GM23338 (cell line): ENCODE data around the gene FEM1A. TPM values are rescaled to one million over a fixed set of nuclear protein-coding genes. Genes with fewer than 3 reads are reported as not detected.

Experiments used
- ATAC-seq: fragments of 200-7000 bp; cut with Tn5 transposase; 3 replicates; pipeline ENCODE4 v1.9.1; 2020
- DNase-seq: peaks from one replicate; pipeline ENCODE4 v3.0.0-alpha.2; 2015; ENCODE audit warnings: low spot score
- H2AFZ ChIP-seq: fragments of 200-600 bp; sonication (generic); 2 replicates; pipeline ENCODE4 v1.8.0; 2016; ENCODE audit warnings: antibody characterized with exemption, mild to moderate bottlenecking, moderate library complexity
- H3F3A ChIP-seq: fragments of 200-600 bp; sonication (generic); replicated peaks from 2 replicates; pipeline ENCODE4 v1.8.0; 2017; ENCODE audit warnings: antibody characterized with exemption, mixed run types, low read depth
- H3K27ac ChIP-seq: fragments of 200-600 bp; sonication (generic); 2 replicates; pipeline ENCODE4 v1.6.1; 2016; ENCODE audit warnings: low read depth
- H3K27me3 ChIP-seq: fragments of 200-600 bp; sonication (generic); 2 replicates; pipeline ENCODE4 v1.8.0; 2016; ENCODE audit warnings: mild to moderate bottlenecking, mixed run types, moderate library complexity; ENCODE audit not compliant: insufficient read depth
- H3K36me3 ChIP-seq: fragments of 200-600 bp; sonication (generic); 2 replicates; pipeline ENCODE4 v1.8.0; 2016; ENCODE audit warnings: mild to moderate bottlenecking; ENCODE audit not compliant: insufficient read depth
- H3K4me1 ChIP-seq: fragments of 200-600 bp; sonication (generic); 2 replicates; pipeline ENCODE4 v1.8.0; 2016; ENCODE audit warnings: mild to moderate bottlenecking, moderate library complexity; ENCODE audit not compliant: insufficient read depth
- H3K4me2 ChIP-seq: fragments of 200-600 bp; sonication (generic); 2 replicates; pipeline ENCODE4 v1.7.1; 2017; ENCODE audit warnings: mixed run types
- H3K4me3 ChIP-seq: fragments of 200-600 bp; sonication (generic); 2 replicates; pipeline ENCODE4 v1.6.1; 2016; ENCODE audit warnings: mixed run types
- H3K79me2 ChIP-seq: fragments of 200-600 bp; sonication (generic); replicated peaks from 2 replicates; pipeline ENCODE4 v1.8.0; 2017; ENCODE audit warnings: mild to moderate bottlenecking; ENCODE audit not compliant: insufficient read depth
- H3K9me2 ChIP-seq: fragments of 200-600 bp; sonication (generic); 2 replicates; pipeline ENCODE4 v1.8.0; 2017; ENCODE audit not compliant: insufficient read depth
- H4K20me1 ChIP-seq: fragments of 200-600 bp; sonication (generic); replicated peaks from 2 replicates; pipeline ENCODE4 v1.8.0; 2017; ENCODE audit warnings: mild to moderate bottlenecking; ENCODE audit not compliant: insufficient read depth
- H3K27ac Mint-ChIP-seq: 2 replicates; pipeline ENCODE4 v1.8.0; 2020; ENCODE audit warnings: inconsistent platforms, mild to moderate bottlenecking, moderate library complexity, mixed read lengths
- H3K27me3 Mint-ChIP-seq: 3 replicates; pipeline ENCODE4 v1.8.0; 2022; ENCODE audit warnings: low read depth, mild to moderate bottlenecking, moderate library complexity, mixed read lengths, inconsistent platforms; ENCODE audit not compliant: insufficient read depth, poor library complexity
- H3K36me3 Mint-ChIP-seq: 3 replicates; pipeline ENCODE4 v1.8.0; 2021; ENCODE audit warnings: low read depth, mild to moderate bottlenecking, inconsistent platforms, moderate library complexity, mixed read lengths
- H3K4me1 Mint-ChIP-seq: 3 replicates; pipeline ENCODE4 v1.8.0; 2020; ENCODE audit warnings: mild to moderate bottlenecking, inconsistent platforms, mixed read lengths
- H3K4me3 Mint-ChIP-seq: 3 replicates; pipeline ENCODE4 v1.8.0; 2021; ENCODE audit warnings: moderate library complexity, mild to moderate bottlenecking, inconsistent platforms, mixed read lengths
- H3K9me3 Mint-ChIP-seq: 3 replicates; pipeline ENCODE4 v1.8.0; 2020; ENCODE audit warnings: moderate library complexity, mild to moderate bottlenecking, inconsistent platforms, mixed read lengths
- EZH2 ChIP-seq: fragments of 200-600 bp; sonication (generic); IDR thresholded peaks from one replicate; pipeline ENCODE4 v1.8.0; 2017; ENCODE audit warnings: antibody characterized with exemption, mild to moderate bottlenecking, low read depth; ENCODE audit not compliant: unreplicated experiment
- NANOG ChIP-seq: IDR thresholded peaks from 2 replicates; pipeline ENCODE4 v1.6.1; 2016; ENCODE audit warnings: antibody characterized with exemption, borderline replicate concordance
- POLR2AphosphoS5 ChIP-seq: IDR thresholded peaks from 2 replicates; pipeline ENCODE4 v1.6.1; 2016; ENCODE audit warnings: antibody characterized with exemption, low read depth
- ZNF114 ChIP-seq: fragments of 250-450 bp; sonication (Bioruptor Pico); IDR thresholded peaks from 2 replicates; pipeline ENCODE4 v1.5.0; 2020; ENCODE audit warnings: mild to moderate bottlenecking, moderate library complexity
- ZNF331 ChIP-seq: fragments of 250-450 bp; sonication (Bioruptor Pico); IDR thresholded peaks from 2 replicates; pipeline ENCODE4 v1.5.0; 2020; ENCODE audit warnings: low read depth, mild to moderate bottlenecking, moderate library complexity
- polyA plus RNA-seq: library from polyadenylated mRNA; unstranded; fragments of >200 nt; fragmentation: Nextera tagmentation; extraction: Ambion mirVana; gene quantifications from 2 replicates; pipeline ENCODE4 v1.2.1, GENCODE V29; 2016
- total RNA-seq: library from RNA; depleted of rRNA; stranded (reverse); fragments of >200 nt; shearing (Covaris generic); gene quantifications from 2 replicates; pipeline ENCODE4 v1.2.3, GENCODE V29; 2014
- TF ChIP-seq, protein P1 (sequence below), 2 experiments: fragments of 200-600 bp in 1 of 2; sonication (generic) in 1 of 2; conservative IDR thresholded peaks; 2 replicates each; pipeline versions ENCODE4 v1.5.1 to v1.6.1; 2016 to 2017; ENCODE audit warnings: antibody characterized with exemption in 2 of 2, low read depth in 2 of 2, mild to moderate bottlenecking in 2 of 2, moderate library complexity in 1 of 2
- TF ChIP-seq, protein P2 (sequence below): IDR thresholded peaks from one replicate; pipeline ENCODE4 v1.6.1; 2018; ENCODE audit warnings: antibody characterized with exemption; ENCODE audit not compliant: unreplicated experiment
- TF ChIP-seq, protein P3 (sequence below): IDR thresholded peaks from 2 replicates; pipeline ENCODE4 v1.6.1; 2016; ENCODE audit warnings: antibody characterized with exemption

FEM1A gene
- total and polyA plus RNA-seq, 2 experiments from 2014 or later = 0.87 to 16.5 TPM

DNA sequence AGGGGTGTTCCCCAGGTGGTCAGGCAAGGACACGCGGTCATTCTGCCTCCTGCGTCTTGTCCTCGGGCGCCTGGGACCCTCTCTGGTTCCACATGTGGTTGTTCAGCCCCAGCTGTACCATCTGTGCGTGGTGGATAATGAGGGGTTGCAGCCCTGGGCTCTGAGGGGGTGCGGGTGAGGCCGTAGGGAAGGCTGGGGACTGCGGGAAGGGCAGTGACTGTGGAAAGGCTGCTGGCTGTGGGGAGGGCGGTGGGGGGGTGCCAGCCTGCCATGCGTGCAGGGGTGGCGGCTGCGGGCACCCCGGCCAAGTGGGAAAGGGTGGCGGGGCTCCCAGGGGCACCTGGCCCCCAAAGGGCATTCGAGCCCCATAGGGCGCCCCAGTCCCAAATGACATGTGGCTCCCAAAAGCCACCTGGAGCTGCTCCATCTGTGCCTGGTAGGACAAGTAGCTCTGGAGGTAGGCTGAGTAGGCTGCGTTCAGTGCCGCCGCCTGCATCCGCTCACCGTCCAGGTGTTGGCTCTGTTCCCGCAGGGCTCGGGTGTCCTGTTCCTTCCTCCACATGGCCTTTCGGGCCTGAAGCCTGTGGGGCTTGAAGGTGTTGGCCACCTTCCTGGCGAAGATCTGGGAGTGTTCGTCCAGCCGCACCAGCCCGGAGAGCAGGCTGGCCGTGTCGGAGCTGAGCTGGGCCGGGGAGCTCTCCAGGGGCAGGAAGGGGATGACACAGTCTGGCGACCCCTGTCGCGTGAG, 24.8 kb downstream of the FEM1A start:
- Histone ChIP-seq H2AFZ (peak overlapping the region; percentile 94), H3K27me3 (peaks cover 5% of the 10 kb centered on the region; the same call in 1 of the 2 replicates), H3K4me2 (no peak overlapping the region), H3K4me3 (no peak overlapping the region), H4K20me1 (no peaks in the 10 kb centered on the region), H3K9me2 (peaks cover 5% of the 10 kb centered on the region; the same call in 1 of the 2 replicates), H3F3A (no peaks in the 10 kb centered on the region; the same call in 1 of the 2 replicates), H3K4me1 (no peaks in the 10 kb centered on the region), H3K36me3 (no peaks in the 10 kb centered on the region), H3K79me2 (no peaks in the 10 kb centered on the region), H3K27ac (no peak overlapping the region)
- Mint-ChIP-seq H3K36me3 (peaks cover 6% of the 10 kb centered on the region; the same call in 2 of the 3 replicates), H3K4me1 (no peaks in the 10 kb centered on the region; the same call in 2 of the 3 replicates), H3K27me3 (peaks cover 29% of the 10 kb centered on the region), H3K9me3 (peaks cover 20% of the 10 kb centered on the region), H3K27ac (no peak overlapping the region), H3K4me3 (no peak overlapping the region)
- DNase-seq (no peak), ATAC-seq (no peak)
- TF ChIP-seq, protein P1, sequence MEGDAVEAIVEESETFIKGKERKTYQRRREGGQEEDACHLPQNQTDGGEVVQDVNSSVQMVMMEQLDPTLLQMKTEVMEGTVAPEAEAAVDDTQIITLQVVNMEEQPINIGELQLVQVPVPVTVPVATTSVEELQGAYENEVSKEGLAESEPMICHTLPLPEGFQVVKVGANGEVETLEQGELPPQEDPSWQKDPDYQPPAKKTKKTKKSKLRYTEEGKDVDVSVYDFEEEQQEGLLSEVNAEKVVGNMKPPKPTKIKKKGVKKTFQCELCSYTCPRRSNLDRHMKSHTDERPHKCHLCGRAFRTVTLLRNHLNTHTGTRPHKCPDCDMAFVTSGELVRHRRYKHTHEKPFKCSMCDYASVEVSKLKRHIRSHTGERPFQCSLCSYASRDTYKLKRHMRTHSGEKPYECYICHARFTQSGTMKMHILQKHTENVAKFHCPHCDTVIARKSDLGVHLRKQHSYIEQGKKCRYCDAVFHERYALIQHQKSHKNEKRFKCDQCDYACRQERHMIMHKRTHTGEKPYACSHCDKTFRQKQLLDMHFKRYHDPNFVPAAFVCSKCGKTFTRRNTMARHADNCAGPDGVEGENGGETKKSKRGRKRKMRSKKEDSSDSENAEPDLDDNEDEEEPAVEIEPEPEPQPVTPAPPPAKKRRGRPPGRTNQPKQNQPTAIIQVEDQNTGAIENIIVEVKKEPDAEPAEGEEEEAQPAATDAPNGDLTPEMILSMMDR (conservative IDR thresholded peaks at IDR 0.05; ENCODE audit: low read depth in 2 of 2) = 0 out of 4 replicates have a peak, but pooled peaks of 1 of the 2 experiments have one; percentile 4
- TF ChIP-seq NANOG = no peak
- 0 out of 2 replicates have a peak, but pooled peaks have one; percentile 7 for TF ChIP-seq POLR2AphosphoS5

DNA sequence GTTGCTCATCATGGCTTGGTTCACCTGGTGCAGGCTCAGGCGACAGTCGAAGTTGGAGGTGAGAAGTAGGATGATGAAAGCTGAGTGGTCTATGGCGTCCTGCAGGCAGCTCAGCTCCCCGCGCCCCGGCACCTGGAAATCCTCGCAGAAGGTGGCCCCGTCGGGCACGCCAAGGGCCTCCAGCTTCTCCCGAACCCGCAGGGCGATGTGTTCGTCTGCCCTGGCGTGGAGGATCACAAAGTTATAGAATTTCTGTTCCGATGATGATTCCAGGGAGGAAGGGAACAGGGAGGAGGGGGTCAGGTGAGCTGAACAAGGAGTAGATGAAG, 25.4 kb downstream of the FEM1A start:
- Mint-ChIP-seq H3K36me3 (peaks cover 6% of the 10 kb centered on the region; the same call in 2 of the 3 replicates), H3K27me3 (peaks cover 27% of the 10 kb centered on the region), H3K27ac (no peak overlapping the region), H3K4me3 (no peak overlapping the region), H3K9me3 (peaks cover 17% of the 10 kb centered on the region), H3K4me1 (no peaks in the 10 kb centered on the region; the same call in 2 of the 3 replicates)
- ATAC-seq (no peak), DNase-seq (no peak)
- peaks cover 5% of the 10 kb centered on the region; the same call in 1 of the 2 replicates for H3K27me3 ChIP-seq
- H3K9me2 ChIP-seq = peaks cover 5% of the 10 kb centered on the region; the same call in 1 of the 2 replicates
- H2AFZ ChIP-seq = peak overlapping the region; percentile 94
- no peaks in the 10 kb centered on the region for H4K20me1 ChIP-seq
- no peaks in the 10 kb centered on the region for H3K36me3 ChIP-seq
- H3F3A ChIP-seq = no peaks in the 10 kb centered on the region; the same call in 1 of the 2 replicates
- no peaks in the 10 kb centered on the region for H3K79me2 ChIP-seq
- H3K4me2 ChIP-seq = no peak overlapping the region
- H3K4me1 ChIP-seq = no peaks in the 10 kb centered on the region
- H3K27ac ChIP-seq = no peak overlapping the region
- H3K4me3 ChIP-seq = no peak overlapping the region
- no peak for TF ChIP-seq EZH2
- TF ChIP-seq ZNF114 = no peak
- TF ChIP-seq, protein P2, sequence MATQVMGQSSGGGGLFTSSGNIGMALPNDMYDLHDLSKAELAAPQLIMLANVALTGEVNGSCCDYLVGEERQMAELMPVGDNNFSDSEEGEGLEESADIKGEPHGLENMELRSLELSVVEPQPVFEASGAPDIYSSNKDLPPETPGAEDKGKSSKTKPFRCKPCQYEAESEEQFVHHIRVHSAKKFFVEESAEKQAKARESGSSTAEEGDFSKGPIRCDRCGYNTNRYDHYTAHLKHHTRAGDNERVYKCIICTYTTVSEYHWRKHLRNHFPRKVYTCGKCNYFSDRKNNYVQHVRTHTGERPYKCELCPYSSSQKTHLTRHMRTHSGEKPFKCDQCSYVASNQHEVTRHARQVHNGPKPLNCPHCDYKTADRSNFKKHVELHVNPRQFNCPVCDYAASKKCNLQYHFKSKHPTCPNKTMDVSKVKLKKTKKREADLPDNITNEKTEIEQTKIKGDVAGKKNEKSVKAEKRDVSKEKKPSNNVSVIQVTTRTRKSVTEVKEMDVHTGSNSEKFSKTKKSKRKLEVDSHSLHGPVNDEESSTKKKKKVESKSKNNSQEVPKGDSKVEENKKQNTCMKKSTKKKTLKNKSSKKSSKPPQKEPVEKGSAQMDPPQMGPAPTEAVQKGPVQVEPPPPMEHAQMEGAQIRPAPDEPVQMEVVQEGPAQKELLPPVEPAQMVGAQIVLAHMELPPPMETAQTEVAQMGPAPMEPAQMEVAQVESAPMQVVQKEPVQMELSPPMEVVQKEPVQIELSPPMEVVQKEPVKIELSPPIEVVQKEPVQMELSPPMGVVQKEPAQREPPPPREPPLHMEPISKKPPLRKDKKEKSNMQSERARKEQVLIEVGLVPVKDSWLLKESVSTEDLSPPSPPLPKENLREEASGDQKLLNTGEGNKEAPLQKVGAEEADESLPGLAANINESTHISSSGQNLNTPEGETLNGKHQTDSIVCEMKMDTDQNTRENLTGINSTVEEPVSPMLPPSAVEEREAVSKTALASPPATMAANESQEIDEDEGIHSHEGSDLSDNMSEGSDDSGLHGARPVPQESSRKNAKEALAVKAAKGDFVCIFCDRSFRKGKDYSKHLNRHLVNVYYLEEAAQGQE = no peak
- TF ChIP-seq ZNF331 = no peak
- TF ChIP-seq, protein P3, sequence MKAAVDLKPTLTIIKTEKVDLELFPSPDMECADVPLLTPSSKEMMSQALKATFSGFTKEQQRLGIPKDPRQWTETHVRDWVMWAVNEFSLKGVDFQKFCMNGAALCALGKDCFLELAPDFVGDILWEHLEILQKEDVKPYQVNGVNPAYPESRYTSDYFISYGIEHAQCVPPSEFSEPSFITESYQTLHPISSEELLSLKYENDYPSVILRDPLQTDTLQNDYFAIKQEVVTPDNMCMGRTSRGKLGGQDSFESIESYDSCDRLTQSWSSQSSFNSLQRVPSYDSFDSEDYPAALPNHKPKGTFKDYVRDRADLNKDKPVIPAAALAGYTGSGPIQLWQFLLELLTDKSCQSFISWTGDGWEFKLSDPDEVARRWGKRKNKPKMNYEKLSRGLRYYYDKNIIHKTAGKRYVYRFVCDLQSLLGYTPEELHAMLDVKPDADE = no peak
- TF ChIP-seq NANOG = no peak
